Keratinocyte (primary cell): ENCODE results near the gene LRFN5. TPM values are rescaled to one million over a fixed set of nuclear protein-coding genes. Genes with fewer than 3 reads are reported as not detected.

Source experiments
- DNase-seq: peaks from one replicate; pipeline ENCODE4 v3.0.0-alpha.2; 2011; ENCODE audit warnings: low read depth, missing footprints, low spot score
- FAIRE-seq: peaks from 2 replicates; lab custom pipeline; 2011; peaks lifted over from hg19 to GRCh38; lab: Jason Lieb, UNC
- H2AFZ ChIP-seq: 2 replicates; pipeline ENCODE4 v1.6.0; 2012; ENCODE audit warnings: low read length, control low read depth, inconsistent platforms; ENCODE audit not compliant: control insufficient read depth
- H3K27ac ChIP-seq: 2 replicates; pipeline ENCODE4 v1.5.1; 2011; ENCODE audit warnings: low read length; ENCODE audit not compliant: control insufficient read depth, insufficient read depth
- H3K27me3 ChIP-seq: 3 replicates; pipeline ENCODE4 v1.6.0; 2011; ENCODE audit warnings: low read length; ENCODE audit not compliant: control insufficient read depth, insufficient read depth; ENCODE audit errors: extremely low read depth
- H3K36me3 ChIP-seq, 2 experiments: 2 replicates in 1 of 2; 3 replicates in 1 of 2; pipeline ENCODE4 v1.5.1; 2011; ENCODE audit warnings: low read length in 2 of 2, mild to moderate bottlenecking in 1 of 2; ENCODE audit not compliant: control insufficient read depth in 2 of 2, insufficient read depth in 2 of 2; ENCODE audit errors: extremely low read depth in 1 of 2
- H3K4me1 ChIP-seq: 3 replicates; pipeline ENCODE4 v1.5.1; 2011; ENCODE audit warnings: low read length; ENCODE audit not compliant: control insufficient read depth, insufficient read depth; ENCODE audit errors: extremely low read depth
- H3K4me2 ChIP-seq: 3 replicates; pipeline ENCODE4 v1.6.0; 2011; ENCODE audit warnings: low read depth, low read length; ENCODE audit not compliant: control insufficient read depth, insufficient read depth; ENCODE audit errors: extremely low read depth
- H3K4me3 ChIP-seq, 3 experiments: fragments of 200-600 bp in 1 of 3; sonication (generic) in 1 of 3; 2 replicates in 2 of 3; 3 replicates in 1 of 3; pipeline ENCODE4 v1.5.1; 2011 to 2016; ENCODE audit warnings: low read length in 3 of 3, mild to moderate bottlenecking in 3 of 3, control low read depth in 2 of 3, inconsistent platforms in 1 of 3, low read depth in 1 of 3, mixed read lengths in 1 of 3, mixed run types in 1 of 3, moderate library complexity in 1 of 3; ENCODE audit not compliant: control insufficient read depth in 2 of 3, insufficient read depth in 2 of 3; ENCODE audit errors: extremely low read depth in 1 of 3
- H3K79me2 ChIP-seq: 2 replicates; pipeline ENCODE4 v1.6.0; 2012; ENCODE audit warnings: low read length; ENCODE audit not compliant: control insufficient read depth, insufficient read depth
- H3K9ac ChIP-seq: 3 replicates; pipeline ENCODE4 v1.6.0; 2011; ENCODE audit warnings: low read length; ENCODE audit not compliant: control insufficient read depth, insufficient read depth; ENCODE audit errors: extremely low read depth
- H3K9me1 ChIP-seq: 3 replicates; pipeline ENCODE4 v1.6.0; 2011; ENCODE audit warnings: low read length; ENCODE audit not compliant: control insufficient read depth, insufficient read depth; ENCODE audit errors: extremely low read depth
- H3K9me3 ChIP-seq: 2 replicates; pipeline ENCODE4 v1.5.1; 2012; ENCODE audit warnings: low read depth, low read length; ENCODE audit not compliant: control insufficient read depth
- H4K20me1 ChIP-seq: 3 replicates; pipeline ENCODE4 v1.6.0; 2011; ENCODE audit warnings: low read length; ENCODE audit not compliant: control insufficient read depth, insufficient read depth; ENCODE audit errors: extremely low read depth
- CTCF ChIP-seq, 3 experiments: IDR thresholded peaks in 1 of 3; conservative IDR thresholded peaks in 1 of 3; optimal IDR thresholded peaks in 1 of 3; 2 replicates in 2 of 3; 3 replicates in 1 of 3; pipeline versions ENCODE3 to v1.5.1; 2011; ENCODE audit warnings: low read length in 3 of 3, mild to moderate bottlenecking in 3 of 3, moderate library complexity in 2 of 3, control low read depth in 1 of 3, inconsistent platforms in 1 of 3; ENCODE audit not compliant: insufficient read depth in 2 of 3; ENCODE audit errors: extremely low read depth in 1 of 3
- EZH2 ChIP-seq: IDR thresholded peaks from one replicate; pipeline ENCODE4 v1.6.1; 2012; ENCODE audit warnings: inconsistent platforms, mild to moderate bottlenecking, low read length, moderate library complexity
- dilution Hi-C: fragments of 300-500 bp; cut with MboI; formaldehyde crosslinking; loops from one replicate; pipeline ENCODE4 v1.7.0; 2020; ENCODE audit warnings: low sequenced_read_pairs; ENCODE audit not compliant: extremely low pct_ligation_motif_present
- polyA plus RNA-seq, 5 experiments: library from polyadenylated mRNA; depleted of rRNA in 3 of 5; stranded (reverse) in 3 of 5; stranded (forward) in 1 of 5; unstranded in 1 of 5; fragments of >200 nt; gene quantifications; 1 replicate in 1 of 5; 2 replicates in 3 of 5; 3 replicates in 1 of 5; pipeline versions ENCODE4 v1.2.1 to v1.2.3, GENCODE V29; 2011 to 2012; ENCODE audit warnings: missing spikeins in 2 of 5, low read depth in 1 of 5, low replicate concordance in 1 of 5

The LRFN5 gene
- polyA plus RNA-seq, 1 donor (not counting 4 experiments of a cell fraction or from before 2014, with no cell fraction given) = not detected

DNA sequence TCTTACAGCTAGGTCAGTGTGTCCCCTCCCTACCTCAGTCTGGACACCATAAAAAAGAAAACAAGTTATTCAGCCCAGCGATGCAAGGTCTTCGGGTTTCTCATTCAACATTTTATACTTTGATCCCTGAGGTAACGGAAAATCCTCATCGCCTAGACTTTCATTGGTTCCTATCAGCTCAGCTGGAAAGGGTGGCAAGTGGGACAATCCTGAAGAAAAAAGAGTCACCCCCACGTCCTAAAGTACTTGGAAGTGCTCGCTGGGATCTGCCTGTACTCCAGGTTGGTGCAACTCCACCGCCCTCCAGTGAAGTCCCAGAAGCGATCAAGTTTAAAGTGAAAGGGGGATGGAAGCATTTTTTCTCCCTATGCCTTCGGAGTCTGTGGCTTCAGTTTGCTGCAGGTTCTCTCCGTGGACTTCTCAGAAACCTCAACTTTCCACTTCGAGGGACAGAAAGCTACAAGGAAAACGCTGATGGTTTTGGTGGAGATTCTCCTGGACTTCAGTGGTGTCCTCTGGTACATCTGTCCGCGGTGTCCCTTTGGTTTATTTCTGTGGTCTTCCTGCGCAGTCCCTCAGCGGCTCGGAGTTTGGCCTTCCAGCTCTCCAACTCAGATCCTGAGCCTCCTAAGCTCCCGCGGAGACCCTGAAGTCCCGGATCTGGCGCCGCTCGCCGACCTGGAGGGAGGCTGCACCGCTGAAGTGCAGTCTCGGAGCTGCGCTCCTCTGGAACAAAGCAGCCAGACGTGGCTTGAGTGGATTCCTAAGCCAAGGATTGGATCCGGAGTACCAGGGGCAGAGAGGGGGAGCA is 1.8 kb upstream of the LRFN5 start:
- Histone ChIP-seq H2AFZ (no peak overlapping the region), H3K4me2 (no peak overlapping the region), H3K27ac (no peak overlapping the region), H3K36me3 (no peaks in the 10 kb centered on the region), H3K4me3 (no peak overlapping the region), H4K20me1 (no peaks in the 10 kb centered on the region), H3K9me3 (no peaks in the 10 kb centered on the region), H3K9me1 (no peaks in the 10 kb centered on the region), H3K4me1 (peaks cover 2% of the 10 kb centered on the region), H3K79me2 (no peaks in the 10 kb centered on the region), H3K9ac (no peak overlapping the region), H3K27me3 (peaks cover 60% of the 10 kb centered on the region)
- no peak for FAIRE-seq
- no peak for DNase-seq
- dilution Hi-C loops = no loop called here
- TF ChIP-seq CTCF (optimal IDR thresholded peaks at IDR 0.05 in 1 of 3, IDR thresholded peaks at IDR 0.05 in 1 of 3, conservative IDR thresholded peaks at IDR 0.05 in 1 of 3; ENCODE audit: extremely low read depth in 1 of 3, insufficient read depth in 2 of 3, low read length in 3 of 3) (no peak), EZH2 (peak; percentile 13)

DNA sequence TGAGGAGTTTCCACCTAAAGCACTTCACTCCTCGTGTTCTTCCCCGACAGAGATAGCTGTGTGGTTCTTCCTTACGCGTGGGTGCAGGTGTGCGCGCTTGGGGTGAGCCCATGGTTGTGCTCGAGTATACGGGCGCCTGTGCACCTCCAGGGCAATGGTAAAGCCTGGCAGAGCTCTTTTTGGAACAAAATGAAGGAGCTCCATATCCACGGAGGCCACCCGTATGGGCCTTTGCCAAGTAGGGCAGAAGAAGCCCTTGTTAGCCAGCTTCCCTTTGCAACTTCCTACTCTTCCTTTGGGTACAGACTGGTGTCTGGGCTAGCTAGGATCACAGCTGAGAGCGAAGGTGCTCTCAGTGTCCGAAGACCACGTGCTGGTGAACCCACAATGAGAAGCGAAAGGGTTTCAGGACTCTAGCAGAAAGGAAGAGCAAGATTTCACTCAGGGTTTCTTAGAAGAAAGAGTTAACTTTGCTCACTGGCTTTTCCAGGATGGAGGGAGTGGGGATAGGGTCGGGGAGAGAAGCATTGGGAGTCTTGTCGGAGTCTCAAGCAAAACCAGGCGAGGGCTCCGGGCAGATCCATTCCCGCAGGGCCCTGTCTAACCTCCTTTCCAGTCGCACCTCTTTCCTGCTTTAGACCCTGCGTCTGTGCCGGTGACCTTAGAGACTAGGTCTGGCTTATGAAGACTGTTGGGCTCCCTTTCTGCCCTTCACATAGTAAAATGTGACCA is 960 bp upstream of the LRFN5 start:
- Histone ChIP-seq H3K4me2 (peak overlapping the region; percentile 7), H3K4me3 (no peak overlapping the region), H3K79me2 (no peaks in the 10 kb centered on the region), H3K4me1 (peaks cover 2% of the 10 kb centered on the region), H2AFZ (no peak overlapping the region), H3K9me3 (no peaks in the 10 kb centered on the region), H3K27ac (no peak overlapping the region), H4K20me1 (no peaks in the 10 kb centered on the region), H3K36me3 (no peaks in the 10 kb centered on the region), H3K27me3 (peaks cover 65% of the 10 kb centered on the region), H3K9me1 (no peaks in the 10 kb centered on the region), H3K9ac (no peak overlapping the region)
- TF ChIP-seq EZH2 (peak; percentile 87), CTCF (optimal IDR thresholded peaks at IDR 0.05 in 1 of 3, IDR thresholded peaks at IDR 0.05 in 1 of 3, conservative IDR thresholded peaks at IDR 0.05 in 1 of 3; ENCODE audit: extremely low read depth in 1 of 3, insufficient read depth in 2 of 3, low read length in 3 of 3) (no peak)
- DNase-seq = no peak
- no peak for FAIRE-seq
- dilution Hi-C loops = no loop called here
